HepG2 (cell line): ENCODE measurements around the gene IFNAR1. TPM values are rescaled to one million over a fixed set of nuclear protein-coding genes. Genes with fewer than 3 reads are reported as not detected.
"Not testable (repeated sequence)": the region's sequence is repeated elsewhere in the genome, so short reads cannot be mapped to it uniquely, and the experiment has no call there.

Experiments used
- ATAC-seq: fragments of 200-7000 bp; cut with Tn5 transposase; 3 replicates; pipeline ENCODE4 v1.9.1; 2020; ENCODE audit warnings: mild to moderate bottlenecking, moderate library complexity
- BruUV-seq: library from RNA; stranded (reverse); fragments of 400-500 nt; replicated peaks from 2 replicates; lab custom pipeline; 2021; lab: Mats Ljungman, UMichigan
- CTCF ChIA-PET: fragments of 300-600 bp; formaldehyde crosslinking; extraction: SDS; loops from one replicate; lab custom pipeline; 2021; ENCODE audit warnings: low total read pairs, inconsistent platforms, low intra/inter-chr PET ratio; lab: Yijun Ruan, JAX
- POLR2A ChIA-PET: fragments of 350-600 bp; sonication (Branson Sonifier 250); formaldehyde crosslinking; loops from one replicate; lab custom pipeline; 2020; ENCODE audit warnings: antibody characterized with exemption, inconsistent platforms; lab: Yijun Ruan, JAX
- DNase-seq: peaks from one replicate; pipeline ENCODE4 v3.0.0-alpha.2; 2015; ENCODE audit warnings: low spot score
- FAIRE-seq: peaks from 3 replicates; lab custom pipeline; 2011; peaks lifted over from hg19 to GRCh38; lab: Jason Lieb, UNC
- H2AFZ ChIP-seq: one replicate; pipeline ENCODE4 v1.6.1; 2011; ENCODE audit warnings: low read length, inconsistent platforms
- H3K27ac ChIP-seq: fragments of 300-600 bp; 3 replicates; pipeline ENCODE4 v1.8.0; 2011; ENCODE audit warnings: mixed run types, mild to moderate bottlenecking, mixed read lengths, low read length, inconsistent platforms; ENCODE audit not compliant: insufficient read depth; ENCODE audit errors: extremely low read length
- H3K27me3 ChIP-seq, 2 experiments: fragments of 200-600 bp in 1 of 2; 2 replicates in 1 of 2; 3 replicates in 1 of 2; pipeline versions ENCODE4 v1.6.0 to v1.8.0; 2011; ENCODE audit warnings: low read length in 2 of 2, mild to moderate bottlenecking in 2 of 2, moderate library complexity in 2 of 2, inconsistent platforms in 1 of 2; ENCODE audit not compliant: insufficient read depth in 2 of 2, control insufficient read depth in 1 of 2
- H3K36me3 ChIP-seq, 2 experiments: fragments of 200-600 bp in 1 of 2; replicated peaks in 1 of 2; 2 replicates in 1 of 2; 3 replicates in 1 of 2; pipeline versions ENCODE4 v1.5.1 to v1.8.0; 2011; ENCODE audit warnings: low read length in 2 of 2, inconsistent platforms in 1 of 2; ENCODE audit not compliant: insufficient read depth in 2 of 2, control insufficient read depth in 1 of 2
- H3K4me1 ChIP-seq: 2 replicates; pipeline ENCODE4 v1.5.1; 2012; ENCODE audit warnings: low read length, inconsistent platforms; ENCODE audit not compliant: insufficient read depth
- H3K4me2 ChIP-seq: 2 replicates; pipeline ENCODE4 v1.6.0; 2011; ENCODE audit warnings: low read depth, low read length, inconsistent platforms
- H3K4me3 ChIP-seq, 3 experiments: fragments of 200-600 bp in 1 of 3; sonication (generic), shearing (Covaris generic) in 1 of 3; replicated peaks in 1 of 3; 2 replicates each; pipeline ENCODE4 v1.5.1; 2011 to 2016; ENCODE audit warnings: low read length in 3 of 3, inconsistent platforms in 2 of 3, low read depth in 2 of 3, mild to moderate bottlenecking in 2 of 3, control low read depth in 1 of 3, mixed read lengths in 1 of 3; ENCODE audit not compliant: insufficient read depth in 1 of 3
- H3K79me2 ChIP-seq: one replicate; pipeline ENCODE4 v1.6.1; 2011; ENCODE audit warnings: low read length, inconsistent platforms; ENCODE audit not compliant: insufficient read depth
- H3K9ac ChIP-seq: 2 replicates; pipeline ENCODE4 v1.6.0; 2011; ENCODE audit warnings: mild to moderate bottlenecking, low read depth, low read length, inconsistent platforms; ENCODE audit not compliant: insufficient read depth
- H3K9me3 ChIP-seq: 2 replicates; pipeline ENCODE4 v1.5.1; 2012; ENCODE audit warnings: mild to moderate bottlenecking, low read length
- H4K20me1 ChIP-seq: 2 replicates; pipeline ENCODE4 v1.6.0; 2011; ENCODE audit warnings: inconsistent platforms, mild to moderate bottlenecking, low read length, moderate library complexity; ENCODE audit not compliant: insufficient read depth
- CHD4 ChIP-seq: fragments of 200-600 bp; sonication (generic); IDR thresholded peaks from 2 replicates; pipeline ENCODE4 v1.7.0; 2017; ENCODE audit warnings: mild to moderate bottlenecking, low read length, borderline replicate concordance
- HNRNPUL1 ChIP-seq: fragments of 200-400 bp; formaldehyde crosslinking; IDR thresholded peaks from 2 replicates; pipeline ENCODE4 v1.6.1; 2017; ENCODE audit warnings: low read depth, mild to moderate bottlenecking, low read length, moderate library complexity
- HOXA3 ChIP-seq: sonication (generic); formaldehyde crosslinking; IDR thresholded peaks from 2 replicates; pipeline ENCODE4 v1.5.0; 2020; ENCODE audit warnings: missing genetic modification reagents
- MAFF ChIP-seq: IDR thresholded peaks from 2 replicates; pipeline ENCODE4 v1.6.1; 2011; ENCODE audit warnings: low read depth, low read length, improper control_type of control experiment
- SAFB2 ChIP-seq: sonication (generic); formaldehyde crosslinking; IDR thresholded peaks from 2 replicates; pipeline ENCODE4 v1.5.1; 2020; ENCODE audit warnings: missing genetic modification reagents, low read depth, mild to moderate bottlenecking, borderline replicate concordance
- ZBTB1 ChIP-seq: sonication (generic); formaldehyde crosslinking; IDR thresholded peaks from 2 replicates; pipeline ENCODE4 v1.4.0; 2020; ENCODE audit warnings: missing genetic modification reagents, borderline replicate concordance
- ZFP1 ChIP-seq: IDR thresholded peaks from 2 replicates; pipeline ENCODE4 v1.6.1; 2016
- ZNF143 ChIP-seq: sonication (generic); formaldehyde crosslinking; IDR thresholded peaks from 2 replicates; pipeline ENCODE4 v1.4.0; 2020; ENCODE audit warnings: missing genetic modification reagents
- ZNF484 ChIP-seq: sonication (generic); formaldehyde crosslinking; IDR thresholded peaks from 2 replicates; pipeline ENCODE4 v1.5.1; 2020; ENCODE audit warnings: mild to moderate bottlenecking, low read depth, missing genetic modification reagents, borderline replicate concordance
- ZNF678 ChIP-seq: sonication (generic); formaldehyde crosslinking; IDR thresholded peaks from 2 replicates; pipeline ENCODE4 v1.4.0; 2020; ENCODE audit warnings: mild to moderate bottlenecking, missing genetic modification reagents
- ZNF761 ChIP-seq: sonication (generic); formaldehyde crosslinking; conservative IDR thresholded peaks from 2 replicates; pipeline ENCODE4 v1.4.0; 2020; ENCODE audit warnings: mild to moderate bottlenecking, missing genetic modification reagents
- ZNF777 ChIP-seq: sonication (generic); formaldehyde crosslinking; IDR thresholded peaks from 2 replicates; pipeline ENCODE4 v1.4.0; 2020; ENCODE audit warnings: missing genetic modification reagents
- ZNF790 ChIP-seq: sonication (generic); formaldehyde crosslinking; IDR thresholded peaks from 2 replicates; pipeline ENCODE4 v1.8.0; 2022; ENCODE audit warnings: missing genetic modification reagents, mild to moderate bottlenecking, borderline replicate concordance
- WGBS: methylation state at CpG from one replicate; pipeline ENCODE4 v1.1.6; 2017; ENCODE audit warnings: low lambda C conversion rate; 5-methylcytosine and 5-hydroxymethylcytosine counted together
- in situ Hi-C: cut with HindIII; loops from 2 replicates; pipeline ENCODE4 v1.10.0; 2017; ENCODE audit warnings: low pct_unique_long_range_greater_than_20kb; ENCODE audit not compliant: extremely low pct_ligation_motif_present
- intact Hi-C: fragments of 100-400 bp; cut with micrococcal nuclease; formaldehyde crosslinking; loops from one replicate; pipeline ENCODE4 v1.10.0; 2022; ENCODE audit not compliant: unreplicated experiment
- polyA plus RNA-seq, 8 experiments: library from polyadenylated mRNA; depleted of rRNA in 3 of 8; stranded (reverse) in 7 of 8; unstranded in 1 of 8; fragments of >200 nt; fragmentation: Illumina TruSeq in 4 of 8; extraction: Trizol in 4 of 8; gene quantifications; 2 replicates each; pipeline versions ENCODE4 v1.2.1 to v1.2.3, GENCODE V29; 2011 to 2016; ENCODE audit warnings: low read depth in 4 of 8, missing spikeins in 1 of 8, mixed read lengths in 1 of 8; ENCODE audit not compliant: insufficient read depth in 1 of 8
- total RNA-seq, 5 experiments: library from RNA; depleted of rRNA; stranded (reverse); fragments of >200 nt; fragmentation: Illumina TruSeq; extraction: Trizol; gene quantifications; 2 replicates each; pipeline ENCODE4 v1.2.3, GENCODE V29; 2016; ENCODE audit warnings: low read depth in 1 of 5
- TF ChIP-seq, protein P1 (sequence below), 2 experiments: IDR thresholded peaks; 2 replicates each; pipeline ENCODE4 v1.6.1; 2011 to 2012; ENCODE audit warnings: low read length in 2 of 2, borderline replicate concordance in 1 of 2, low read depth in 1 of 2, mild to moderate bottlenecking in 1 of 2, moderate library complexity in 1 of 2

Gene IFNAR1
- total and polyA plus RNA-seq, 2 of the 13 experiments (the other 11 are each of a cell fraction or from before 2014, with no cell fraction given) = 6.7 to 9.3 TPM

- Histone ChIP-seq H3K4me1 (peaks cover 27% of the 10 kb centered on the region), H3K4me3 (peak overlapping the region in 1 of 3 experiments; percentile 86; a peak in 1 of 6 replicates), H3K9ac (peak overlapping the region; percentile 77), H3K79me2 (peaks cover 34% of the 10 kb centered on the region), H3K4me2 (peak overlapping the region; percentile 74; the same call in 1 of the 2 replicates)
- DNase-seq, H3K27me3 ChIP-seq, H3K36me3 ChIP-seq, H2AFZ ChIP-seq, ATAC-seq, FAIRE-seq, POLR2A ChIA-PET, in situ Hi-C loops, H4K20me1 ChIP-seq, CTCF ChIA-PET, H3K9me3 ChIP-seq, H3K27ac ChIP-seq, BruUV-seq: not testable (repeated sequence)
- intact Hi-C loops = loop anchor here (2.0 kb wide), 1 partner anchor 125 kb away; no protein-coding TSS in a partner anchor
These were observed 1.2 kb upstream of the IFNAR1 start for GRCh38 chr21:33323610-33324009.

DNA sequence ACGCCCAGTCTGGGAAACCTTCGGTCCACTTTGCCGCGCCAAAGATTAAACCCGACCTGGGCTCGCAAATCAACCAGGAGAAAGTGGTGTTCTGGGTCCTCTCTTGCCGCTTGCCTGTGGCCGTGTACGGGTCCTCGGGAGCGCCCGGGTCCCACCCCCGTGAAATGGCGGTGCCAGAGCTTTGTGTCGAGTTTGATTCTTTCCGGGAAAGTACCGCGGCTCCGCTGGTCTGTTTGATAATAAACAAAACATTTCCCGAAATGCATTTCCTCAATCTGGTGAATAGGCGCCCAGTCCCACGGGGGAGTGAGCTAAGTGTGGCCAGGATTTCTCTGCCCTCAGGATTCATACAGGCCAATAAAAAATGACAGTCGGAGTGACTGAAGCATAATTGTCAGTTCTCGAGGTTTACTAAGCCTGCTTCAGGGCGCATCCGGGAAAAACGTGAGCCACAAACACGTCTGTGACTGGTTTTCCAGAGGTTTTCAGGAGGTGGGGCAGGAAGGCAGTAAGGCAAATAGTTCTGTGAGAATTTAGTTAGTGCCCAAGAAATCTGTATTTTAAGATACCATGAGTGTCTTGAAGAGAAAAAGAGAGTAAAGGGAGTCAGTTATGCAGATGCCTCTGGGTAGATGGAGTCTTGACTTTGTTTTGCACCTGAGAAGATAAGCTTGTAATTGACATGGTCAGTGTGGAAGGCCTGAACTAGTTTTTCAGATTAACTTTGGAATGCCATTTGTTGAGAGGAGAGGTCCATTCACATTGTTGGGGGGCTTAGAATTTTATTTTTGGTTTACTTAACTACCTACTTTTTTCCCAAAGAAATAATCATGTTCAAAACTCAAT lies 675 bp downstream of the IFNAR1 start:
- peak; percentile 35 for DNase-seq
- Histone ChIP-seq H3K27me3 (no peaks in the 10 kb centered on the region), H3K9ac (peak overlapping the region; percentile 77), H3K36me3 (peaks cover 0 to 2% of the 10 kb centered on the region in 2 experiments; a peak in 1 of 5 replicates), H3K9me3 (no peaks in the 10 kb centered on the region), H4K20me1 (no peaks in the 10 kb centered on the region), H2AFZ (no peak overlapping the region), H3K27ac (peak overlapping the region; percentile 89), H3K4me3 (peak overlapping the region; percentile 60 to 89 (median 86)), H3K4me1 (peaks cover 27% of the 10 kb centered on the region), H3K79me2 (peaks cover 37% of the 10 kb centered on the region), H3K4me2 (peak overlapping the region; percentile 74)
- TSS peak; percentile 63 for BruUV-seq
- FAIRE-seq = no peak
- ChIA-PET CTCF (no interaction called here), POLR2A (interaction anchor here (0.7 to 2.0 kb wide), 23 partner anchors 12 to 597 kb away, joined by 3 to 21 read pairs (median 6); partner anchors contain the start of genes DONSON, IL10RB, SYNJ1 and TMEM50B)
- peak; percentile 53 for ATAC-seq
- intact Hi-C loops = loop anchor here (2.0 kb wide), 1 partner anchor 127 kb away; no protein-coding TSS in a partner anchor
- in situ Hi-C loops = no loop called here
- WGBS = 1% methylated on average over 19 of the region's 28 CpGs
- TF ChIP-seq HNRNPUL1 = no peak
- TF ChIP-seq ZNF143 (CRISPR knock-in tag) = peak; percentile 57; the same call in 1 of the 2 replicates
- no peak for TF ChIP-seq SAFB2 (CRISPR knock-in tag)
- TF ChIP-seq MAFF = no peak
- no peak for TF ChIP-seq CHD4
- TF ChIP-seq ZNF777 (CRISPR knock-in tag) = no peak
- no peak for TF ChIP-seq HOXA3
- no peak; the same call in 1 of the 2 replicates for TF ChIP-seq ZNF761 (CRISPR knock-in tag)
- TF ChIP-seq ZNF678 = 0 out of 2 replicates have a peak, but pooled peaks have one; percentile 64
- no peak for TF ChIP-seq ZFP1 (CRISPR knock-in tag)
- no peak for TF ChIP-seq ZNF484
- TF ChIP-seq, protein P1, sequence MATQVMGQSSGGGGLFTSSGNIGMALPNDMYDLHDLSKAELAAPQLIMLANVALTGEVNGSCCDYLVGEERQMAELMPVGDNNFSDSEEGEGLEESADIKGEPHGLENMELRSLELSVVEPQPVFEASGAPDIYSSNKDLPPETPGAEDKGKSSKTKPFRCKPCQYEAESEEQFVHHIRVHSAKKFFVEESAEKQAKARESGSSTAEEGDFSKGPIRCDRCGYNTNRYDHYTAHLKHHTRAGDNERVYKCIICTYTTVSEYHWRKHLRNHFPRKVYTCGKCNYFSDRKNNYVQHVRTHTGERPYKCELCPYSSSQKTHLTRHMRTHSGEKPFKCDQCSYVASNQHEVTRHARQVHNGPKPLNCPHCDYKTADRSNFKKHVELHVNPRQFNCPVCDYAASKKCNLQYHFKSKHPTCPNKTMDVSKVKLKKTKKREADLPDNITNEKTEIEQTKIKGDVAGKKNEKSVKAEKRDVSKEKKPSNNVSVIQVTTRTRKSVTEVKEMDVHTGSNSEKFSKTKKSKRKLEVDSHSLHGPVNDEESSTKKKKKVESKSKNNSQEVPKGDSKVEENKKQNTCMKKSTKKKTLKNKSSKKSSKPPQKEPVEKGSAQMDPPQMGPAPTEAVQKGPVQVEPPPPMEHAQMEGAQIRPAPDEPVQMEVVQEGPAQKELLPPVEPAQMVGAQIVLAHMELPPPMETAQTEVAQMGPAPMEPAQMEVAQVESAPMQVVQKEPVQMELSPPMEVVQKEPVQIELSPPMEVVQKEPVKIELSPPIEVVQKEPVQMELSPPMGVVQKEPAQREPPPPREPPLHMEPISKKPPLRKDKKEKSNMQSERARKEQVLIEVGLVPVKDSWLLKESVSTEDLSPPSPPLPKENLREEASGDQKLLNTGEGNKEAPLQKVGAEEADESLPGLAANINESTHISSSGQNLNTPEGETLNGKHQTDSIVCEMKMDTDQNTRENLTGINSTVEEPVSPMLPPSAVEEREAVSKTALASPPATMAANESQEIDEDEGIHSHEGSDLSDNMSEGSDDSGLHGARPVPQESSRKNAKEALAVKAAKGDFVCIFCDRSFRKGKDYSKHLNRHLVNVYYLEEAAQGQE (IDR thresholded peaks at IDR 0.05; ENCODE audit: borderline replicate concordance in 1 of 2, low read depth in 1 of 2, low read length in 2 of 2) = no peak
- no peak for TF ChIP-seq ZNF790 (CRISPR knock-in tag)
- no peak for TF ChIP-seq ZBTB1 (CRISPR knock-in tag)
